Activated CD4-positive, alpha-beta memory T cell treated with anti-CD3 and anti-CD28 coated beads, Interleukin-2, amount 10 ng/mL, durations not matched to agents 7 days and 5 days (primary cell): Measurements from ENCODE around the gene CASP2. TPM values are rescaled to one million over a fixed set of nuclear protein-coding genes. Genes with fewer than 3 reads are reported as not detected.
A peak's percentile ranks its signal among the peaks of the same experiment; 100 is the strongest.
"Not testable (repeated sequence)": the region's sequence is repeated elsewhere in the genome, so short reads cannot be mapped to it uniquely, and the experiment has no call there.

Experiments
- CTCF ChIA-PET: fragments of 350-600 bp; sonication (Branson Sonifier 250); formaldehyde crosslinking; loops from one replicate; lab custom pipeline; 2021; ENCODE audit warnings: antibody characterized with exemption, inconsistent platforms; lab: Charles Lee
- POLR2A ChIA-PET: fragments of 350-600 bp; sonication (Branson Sonifier 250); formaldehyde crosslinking; loops from one replicate; lab custom pipeline; 2021; ENCODE audit warnings: antibody characterized with exemption; lab: Charles Lee
- DNase-seq: peaks from one replicate; pipeline ENCODE4 v3.0.0-alpha.2; 2020
- H3K27ac Mint-ChIP-seq: one replicate; pipeline ENCODE4 v1.8.0; 2021; ENCODE audit warnings: mild to moderate bottlenecking, mixed read lengths
- H3K27me3 Mint-ChIP-seq: one replicate; pipeline ENCODE4 v1.8.0; 2021; ENCODE audit warnings: mixed read lengths
- H3K36me3 Mint-ChIP-seq: one replicate; pipeline ENCODE4 v1.8.0; 2021; ENCODE audit warnings: low read depth, mixed read lengths
- H3K4me1 Mint-ChIP-seq: one replicate; pipeline ENCODE4 v1.8.0; 2021; ENCODE audit warnings: mixed read lengths
- H3K4me3 Mint-ChIP-seq: one replicate; pipeline ENCODE4 v1.8.0; 2021; ENCODE audit warnings: mild to moderate bottlenecking, mixed read lengths
- H3K9me3 Mint-ChIP-seq: one replicate; pipeline ENCODE4 v1.8.0; 2021; ENCODE audit warnings: mixed read lengths
- total RNA-seq, 2 experiments: library from RNA; stranded (reverse); gene quantifications; one replicate each; pipeline ENCODE4 v1.2.3, GENCODE V29; 2021

The CASP2 gene
- total RNA-seq, 2 experiments from 2014 or later = 117 to 122 TPM

GRCh38 chr7:143284591-143285469, 3.3 kb upstream of the CASP2 start, which contains the start of gene TMEM139:
TSS of gene TMEM139 (plus strand) at chr7:143284958. CDS start at chr7:143285958, 1,000 bp downstream.
- Mint-ChIP-seq H3K9me3 (peaks cover 7% of the 10 kb centered on the region), H3K27me3 (no peaks in the 10 kb centered on the region), H3K4me1 (peaks cover 51% of the 10 kb centered on the region), H3K4me3 (no peak within 1 kb of the TSS), H3K27ac (no peak within 1 kb of the TSS), H3K36me3 (peaks cover 20% of the 10 kb centered on the region)
- no peak for DNase-seq
- ChIA-PET CTCF (interaction anchor here (1.2 kb wide), 1 partner anchor 40 kb away, joined by 3 read pairs; no protein-coding TSS in a partner anchor), POLR2A (no interaction called here)

DNA sequence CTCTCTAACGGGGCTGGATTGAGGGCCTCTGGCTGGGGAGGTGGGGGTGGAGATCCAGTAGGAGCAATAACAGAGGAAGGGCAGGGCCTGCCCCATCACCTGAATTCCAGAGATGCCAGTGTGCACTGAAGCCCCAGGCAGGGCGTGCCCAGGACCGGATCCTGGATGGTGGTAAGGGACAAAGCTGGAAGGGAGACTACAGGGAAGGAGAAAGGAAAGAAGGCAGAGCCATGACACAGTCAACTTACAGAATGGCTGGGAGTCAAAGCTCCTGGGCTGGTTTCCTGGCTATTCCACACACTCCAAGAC, 2.7 kb upstream of the CASP2 start:
- CTCF ChIA-PET = no interaction called here
- POLR2A ChIA-PET = interaction anchor here (0.9 to 1.1 kb wide), 2 partner anchors 22 to 41 kb away, joined by 4 to 6 read pairs; partner anchors contain the start of gene GSTK1
- DNase-seq = no peak
- Mint-ChIP-seq H3K27ac (no peak overlapping the region), H3K4me1 (peaks cover 49% of the 10 kb centered on the region), H3K27me3 (no peaks in the 10 kb centered on the region), H3K4me3 (no peak overlapping the region), H3K9me3 (peaks cover 7% of the 10 kb centered on the region), H3K36me3 (peaks cover 26% of the 10 kb centered on the region)

- DNase-seq = no peak
- no peak overlapping the region for H3K27ac Mint-ChIP-seq
- no peaks in the 10 kb centered on the region for H3K27me3 Mint-ChIP-seq
- ChIA-PET POLR2A (interaction anchor here (0.8 to 2.5 kb wide), 5 partner anchors 10 to 42 kb away, joined by 3 to 56 read pairs (median 4); partner anchors contain the start of gene GSTK1), CTCF (no interaction called here)
- H3K9me3 Mint-ChIP-seq = peaks cover 7% of the 10 kb centered on the region
- H3K4me1 Mint-ChIP-seq = peaks cover 49% of the 10 kb centered on the region
- peaks cover 32% of the 10 kb centered on the region for H3K36me3 Mint-ChIP-seq
- no peak overlapping the region for H3K4me3 Mint-ChIP-seq
Observed at GRCh38 chr7:143285806-143286521, 2.2 kb upstream of the CASP2 start.

DNA sequence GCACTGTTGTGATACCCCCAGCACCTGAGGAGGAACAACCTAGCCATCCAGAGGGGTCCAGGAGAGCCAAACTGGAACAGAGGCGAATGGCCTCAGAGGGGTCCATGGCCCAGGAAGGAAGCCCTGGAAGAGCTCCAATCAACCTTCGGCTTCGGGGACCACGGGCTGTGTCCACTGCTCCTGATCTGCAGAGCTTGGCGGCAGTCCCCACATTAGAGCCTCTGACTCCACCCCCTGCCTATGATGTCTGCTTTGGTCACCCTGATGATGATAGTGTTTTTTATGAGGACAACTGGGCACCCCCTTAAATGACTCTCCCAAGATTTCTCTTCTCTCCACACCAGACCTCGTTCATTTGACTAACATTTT, 1.6 kb upstream of the CASP2 start:
- POLR2A ChIA-PET = interaction anchor here (0.8 to 2.5 kb wide), 7 partner anchors 9 to 42 kb away, joined by 3 to 56 read pairs (median 7); partner anchors contain the start of gene GSTK1
- Mint-ChIP-seq H3K9me3 (peaks cover 7% of the 10 kb centered on the region), H3K36me3 (peaks cover 37% of the 10 kb centered on the region), H3K4me3 (no peak overlapping the region), H3K27me3 (no peaks in the 10 kb centered on the region), H3K27ac (peak overlapping the region; percentile 42), H3K4me1 (peaks cover 52% of the 10 kb centered on the region)
- CTCF ChIA-PET = interaction anchor here (2.1 kb wide), 1 partner anchor 46 kb away, joined by 16 read pairs; no protein-coding TSS in a partner anchor
- no peak for DNase-seq

DNA sequence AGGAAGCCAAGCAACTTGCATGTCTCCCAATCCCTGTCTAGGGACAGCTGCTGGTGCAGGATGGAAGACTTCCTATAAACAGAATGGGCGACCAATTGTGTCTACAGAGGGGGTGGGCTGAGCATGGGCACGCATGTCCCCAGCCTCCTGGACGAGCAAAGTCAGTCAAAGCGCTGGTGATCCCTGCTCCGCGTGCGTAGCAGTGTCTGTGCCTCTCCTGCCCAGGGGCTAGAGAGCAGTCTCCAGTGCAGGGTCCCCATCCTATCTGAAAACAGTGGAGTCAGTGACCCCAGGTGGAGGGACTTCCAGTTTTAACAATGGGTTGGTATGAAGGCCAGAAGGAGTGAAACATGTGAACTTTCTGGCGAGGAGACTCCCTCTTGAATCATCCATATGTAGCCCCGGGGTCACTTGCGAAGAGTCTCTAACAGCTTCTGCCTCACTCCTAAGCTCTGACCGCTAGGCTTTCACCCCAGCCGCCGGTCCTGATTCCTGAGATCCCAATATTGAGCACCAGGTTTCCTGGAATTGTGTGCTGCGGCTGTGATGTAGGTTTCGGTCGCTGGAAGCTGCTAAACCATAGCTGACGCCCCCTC, 714 bp upstream of the CASP2 start:
- no peaks in the 10 kb centered on the region for H3K27me3 Mint-ChIP-seq
- CTCF ChIA-PET = interaction anchor here (0.7 to 2.1 kb wide), 17 partner anchors 8 to 120 kb away, joined by 3 to 16 read pairs (median 4); partner anchors contain the start of gene GSTK1
- DNase-seq = no peak
- H3K4me3 Mint-ChIP-seq = peak overlapping the region; percentile 89
- H3K27ac Mint-ChIP-seq = peak overlapping the region; percentile 82
- H3K4me1 Mint-ChIP-seq = peaks cover 54% of the 10 kb centered on the region
- peaks cover 44% of the 10 kb centered on the region for H3K36me3 Mint-ChIP-seq
- H3K9me3 Mint-ChIP-seq = peaks cover 7% of the 10 kb centered on the region
- POLR2A ChIA-PET = interaction anchor here (0.6 to 2.5 kb wide), 26 partner anchors 8 to 1549 kb away, joined by 3 to 56 read pairs (median 7); partner anchors contain the start of genes GSTK1 and SSBP1

DNA sequence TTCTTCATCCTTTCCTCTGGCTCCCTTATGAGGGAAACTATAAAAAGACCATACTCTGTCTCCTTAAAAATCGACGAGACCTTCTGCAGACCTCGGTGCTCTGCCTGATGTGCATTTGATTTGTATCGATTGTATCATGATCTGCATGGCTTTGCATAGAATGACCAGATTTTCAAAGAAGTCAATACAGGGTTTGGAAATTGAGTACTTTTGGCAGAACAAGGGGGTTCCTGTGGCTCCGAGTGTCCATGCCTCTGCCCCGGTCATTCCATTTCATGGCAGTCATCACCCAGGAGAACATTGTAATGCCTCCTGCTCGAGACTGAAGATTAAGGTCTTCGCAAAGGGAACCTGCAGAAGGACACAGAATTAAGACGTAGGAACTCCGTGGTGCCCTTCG, 685 bp downstream of the CASP2 start:
- Mint-ChIP-seq H3K36me3 (peaks cover 56% of the 10 kb centered on the region), H3K4me1 (peaks cover 53% of the 10 kb centered on the region), H3K4me3 (peak overlapping the region; percentile 89), H3K9me3 (peaks cover 7% of the 10 kb centered on the region), H3K27me3 (no peaks in the 10 kb centered on the region), H3K27ac (peak overlapping the region; percentile 79)
- ChIA-PET POLR2A (interaction anchor here (0.8 to 2.5 kb wide), 22 partner anchors 7 to 481 kb away, joined by 3 to 56 read pairs (median 8); partner anchors contain the start of gene GSTK1), CTCF (interaction anchor here (0.8 to 14.0 kb wide), 9 partner anchors 9 to 91 kb away, joined by 4 to 250 read pairs (median 11); partner anchors contain the start of gene GSTK1)
- DNase-seq = no peak

GRCh38 chr7:143289421-143289820, 1.3 kb downstream of the CASP2 start:
- Mint-ChIP-seq H3K4me1 (peaks cover 54% of the 10 kb centered on the region), H3K27ac (peak overlapping the region; percentile 79), H3K36me3 (peaks cover 62% of the 10 kb centered on the region)

DNA sequence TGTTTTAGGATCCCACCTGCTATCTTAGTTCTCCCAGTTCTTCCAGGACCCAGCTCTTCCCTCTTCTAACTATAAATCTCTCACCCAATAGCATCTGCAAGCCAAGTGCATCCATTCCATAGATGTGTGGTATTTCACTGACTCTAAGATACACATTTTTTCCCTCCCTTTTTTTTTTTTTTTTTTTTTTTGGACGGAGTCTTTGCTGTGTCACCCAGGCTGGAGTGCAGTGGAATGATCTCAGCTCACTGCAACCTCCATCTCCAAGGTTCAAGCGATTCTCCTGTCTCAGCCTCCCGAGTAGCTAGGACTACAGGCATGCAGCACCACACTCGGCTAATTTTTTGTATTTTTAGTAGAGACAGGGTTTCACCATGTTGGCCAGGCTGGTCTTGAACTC, 1.7 kb downstream of the CASP2 start:
- not testable (repeated sequence) for H3K27me3 Mint-ChIP-seq, H3K9me3 Mint-ChIP-seq, DNase-seq
- H3K36me3 Mint-ChIP-seq = peaks cover 67% of the 10 kb centered on the region
- ChIA-PET CTCF (interaction anchor here (0.7 to 14.0 kb wide), 5 partner anchors 10 to 55 kb away, joined by 3 to 250 read pairs (median 6); partner anchors contain the start of gene GSTK1), POLR2A (interaction anchor here (0.6 to 5.2 kb wide), 12 partner anchors 8 to 92 kb away, joined by 3 to 43 read pairs (median 4); partner anchors contain the start of gene GSTK1)
- H3K4me1 Mint-ChIP-seq = peaks cover 57% of the 10 kb centered on the region
- peak overlapping the region; percentile 79 for H3K27ac Mint-ChIP-seq
- peak overlapping the region; percentile 89 for H3K4me3 Mint-ChIP-seq

More at GRCh38 chr7:143289421-143289820, 1.3 kb downstream of the CASP2 start:
- Mint-ChIP-seq H3K4me3 (peak overlapping the region; percentile 89), H3K27me3 (no peaks in the 10 kb centered on the region), H3K9me3 (peaks cover 7% of the 10 kb centered on the region)
- ChIA-PET POLR2A (interaction anchor here (0.6 to 5.2 kb wide), 12 partner anchors 8 to 93 kb away, joined by 3 to 43 read pairs (median 4); partner anchors contain the start of gene GSTK1), CTCF (interaction anchor here (0.7 to 14.0 kb wide), 5 partner anchors 10 to 56 kb away, joined by 3 to 250 read pairs (median 6); partner anchors contain the start of gene GSTK1)
- no peak for DNase-seq

DNA sequence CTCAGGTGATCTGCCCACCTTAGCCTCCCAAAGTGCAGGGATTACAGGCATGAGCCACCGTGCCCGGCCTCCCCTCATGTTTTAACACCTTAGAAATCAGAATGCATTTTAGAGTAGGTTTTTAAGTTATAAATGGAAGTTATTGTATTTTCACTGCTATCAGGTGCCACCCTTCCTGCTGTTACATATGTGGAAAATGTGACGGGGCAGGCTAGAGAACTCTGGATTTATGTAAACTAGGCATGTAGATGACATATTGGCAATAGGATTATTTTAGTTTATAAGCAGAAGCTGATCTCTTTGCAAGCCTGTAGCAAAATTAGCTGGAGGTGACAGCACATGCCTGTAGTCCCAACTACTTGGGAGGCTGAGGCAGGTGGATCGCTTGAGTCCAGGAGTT, 2.1 kb downstream of the CASP2 start:
- H3K4me3 Mint-ChIP-seq = peak overlapping the region; percentile 89
- ChIA-PET POLR2A (interaction anchor here (0.6 to 5.2 kb wide), 7 partner anchors 9 to 92 kb away, joined by 3 to 43 read pairs (median 6); partner anchors contain the start of gene GSTK1), CTCF (interaction anchor here (1.9 to 14.0 kb wide), 3 partner anchors 10 to 55 kb away, joined by 6 to 250 read pairs (median 31); no protein-coding TSS in a partner anchor)
- peaks cover 71% of the 10 kb centered on the region for H3K36me3 Mint-ChIP-seq
- peak overlapping the region; percentile 79 for H3K27ac Mint-ChIP-seq
- no peak for DNase-seq
- peaks cover 61% of the 10 kb centered on the region for H3K4me1 Mint-ChIP-seq
- H3K27me3 Mint-ChIP-seq = no peaks in the 10 kb centered on the region
- H3K9me3 Mint-ChIP-seq = peaks cover 7% of the 10 kb centered on the region

DNA sequence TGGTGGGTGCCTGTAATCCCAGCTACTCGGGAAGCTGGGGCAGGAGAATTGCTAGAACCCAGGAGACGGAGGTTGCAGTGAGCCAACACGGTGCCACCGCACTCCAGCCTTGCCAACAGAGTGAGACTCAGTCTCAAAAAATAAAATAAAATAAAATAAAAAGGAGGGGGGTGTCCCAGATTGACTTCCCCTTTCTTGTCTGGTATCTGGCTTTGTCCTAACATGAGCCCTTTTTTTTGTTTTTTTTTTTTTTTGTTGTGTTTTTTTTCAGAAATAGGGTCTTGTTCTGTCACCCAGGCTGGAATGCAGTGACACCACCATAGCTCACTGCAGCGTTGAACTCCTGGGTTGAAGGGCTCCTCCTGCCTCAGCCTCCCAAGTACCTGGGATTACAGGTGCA, 4.7 kb downstream of the CASP2 start:
- DNase-seq = no peak
- Mint-ChIP-seq H3K9me3 (peaks cover under 1% of the 10 kb centered on the region), H3K36me3 (peaks cover 86% of the 10 kb centered on the region), H3K4me3 (no peak overlapping the region), H3K27ac (no peak overlapping the region), H3K4me1 (peaks cover 70% of the 10 kb centered on the region), H3K27me3 (no peaks in the 10 kb centered on the region)
- CTCF ChIA-PET = interaction anchor here (0.6 to 14.0 kb wide), 8 partner anchors 9 to 77 kb away, joined by 3 to 250 read pairs (median 4); no protein-coding TSS in a partner anchor
- POLR2A ChIA-PET = interaction anchor here (1.0 to 5.2 kb wide), 3 partner anchors 29 to 53 kb away, joined by 3 to 43 read pairs (median 11); partner anchors contain the start of gene GSTK1

GRCh38 chr7:143295870-143296269, 7.7 kb downstream of the CASP2 start:
- no peaks in the 10 kb centered on the region for H3K9me3 Mint-ChIP-seq
- peaks cover 90% of the 10 kb centered on the region for H3K36me3 Mint-ChIP-seq
- POLR2A ChIA-PET = interaction anchor here (0.7 to 2.5 kb wide), 6 partner anchors 8 to 84 kb away, joined by 3 to 15 read pairs (median 8); partner anchors contain the start of genes CASP2 and GSTK1
- DNase-seq = no peak
- peak overlapping the region; percentile 71 for H3K27ac Mint-ChIP-seq
- peaks cover 78% of the 10 kb centered on the region for H3K4me1 Mint-ChIP-seq
- no peak overlapping the region for H3K4me3 Mint-ChIP-seq
- no peaks in the 10 kb centered on the region for H3K27me3 Mint-ChIP-seq
- CTCF ChIA-PET = interaction anchor here (1.0 to 14.0 kb wide), 9 partner anchors 9 to 76 kb away, joined by 3 to 250 read pairs (median 4); partner anchors contain the start of gene GSTK1
